HPDE6-E6E7 (cell line): Measurements from ENCODE around the gene CGB3.

ENCODE experiments used
- DNase-seq: peaks from one replicate; pipeline ENCODE4 v3.0.0; 2011; ENCODE audit warnings: missing footprints; ENCODE audit errors: extremely low spot score

Gene CGB3

GRCh38 chr19:48988286-48988685 is 35.8 kb downstream of the CGB3 start:
- no peak for DNase-seq

GRCh38 chr19:48987323-48987722 is 36.8 kb downstream of the CGB3 start:
- no peak for DNase-seq

- no peak for DNase-seq
These were observed 37.9 kb downstream of the CGB3 start for GRCh38 chr19:48986211-48986610.

DNA sequence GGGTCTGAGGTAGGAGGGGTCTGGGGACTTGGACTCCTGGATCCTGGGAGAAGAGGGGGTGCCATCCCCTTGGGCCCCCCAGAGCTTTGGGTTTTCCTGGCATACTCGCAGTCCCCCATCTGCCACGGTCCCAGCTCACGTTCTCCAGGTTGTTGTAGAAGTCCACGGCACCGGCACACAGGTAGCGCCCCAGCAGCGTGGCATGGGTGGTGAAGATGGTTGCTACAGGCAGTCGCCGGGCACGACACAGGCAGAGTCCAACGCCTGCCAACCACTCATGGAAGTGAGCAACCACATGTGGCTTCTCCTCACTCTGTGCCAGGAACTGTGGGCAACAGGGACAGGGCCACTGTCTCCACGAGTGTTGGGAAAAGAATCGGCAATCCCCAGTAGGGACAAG is 38.4 kb downstream of the CGB3 start:
- no peak for DNase-seq

GRCh38 chr19:48982280-48982679 is 41.9 kb downstream of the CGB3 start:
- no peak for DNase-seq

DNA sequence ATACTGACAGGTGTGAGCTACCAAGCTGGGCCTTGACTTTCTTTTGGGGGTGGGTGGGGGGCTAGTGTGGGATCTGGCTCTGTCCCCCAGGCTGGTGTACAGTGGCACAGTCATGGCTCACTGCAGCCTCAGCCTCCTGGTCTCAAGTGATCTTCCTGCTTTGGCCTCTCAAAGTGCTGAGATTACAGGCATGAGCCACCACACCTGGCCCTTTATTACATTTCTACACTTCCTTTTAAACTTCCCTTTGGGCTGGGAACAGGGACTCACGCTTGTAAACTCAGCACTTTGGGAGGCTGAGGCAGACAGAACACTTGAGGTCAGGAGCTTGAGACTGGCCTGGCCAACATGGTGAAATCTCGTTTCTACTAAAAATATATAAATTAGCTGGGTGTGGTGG is 47.1 kb downstream of the CGB3 start:
- DNase-seq, result no peak

GRCh38 chr19:48975947-48976847 is 47.9 kb downstream of the CGB3 start:
- DNase-seq, result no peak
